Middle frontal gyrus (tissue), 1 donor: ENCODE data around the gene PLG.
"Not testable (repeated sequence)": the region's sequence is repeated elsewhere in the genome, so short reads cannot be mapped to it uniquely, and the experiment has no call there.

ENCODE experiments used
- DNase-seq: peaks from one replicate; pipeline ENCODE4 v3.0.0-alpha.2; 2015; ENCODE audit warnings: low spot score; ENCODE audit errors: extremely low spot score

PLG gene

GRCh38 chr6:160775792-160776580 lies 73.9 kb downstream of the PLG start:
- no peak for DNase-seq

GRCh38 chr6:160779095-160779494 lies 77.1 kb downstream of the PLG start:
- DNase-seq = not testable (repeated sequence)

- not testable (repeated sequence) for DNase-seq
These were observed 78.6 kb downstream of the PLG start for GRCh38 chr6:160780656-160781055.

- DNase-seq = no peak
These were observed 79.3 kb downstream of the PLG start for GRCh38 chr6:160781298-160781697.

GRCh38 chr6:160782228-160782627 lies 80.2 kb downstream of the PLG start:
- no peak for DNase-seq

GRCh38 chr6:160783741-160784140 lies 81.7 kb downstream of the PLG start:
- DNase-seq = no peak

- not testable (repeated sequence) for DNase-seq
These were observed 86.1 kb downstream of the PLG start for GRCh38 chr6:160788126-160788525.

GRCh38 chr6:160788806-160789205 lies 86.8 kb downstream of the PLG start:
- DNase-seq = no peak

GRCh38 chr6:160789263-160790027 lies 87.4 kb downstream of the PLG start:
- DNase-seq = no peak

GRCh38 chr6:160790028-160790792 lies 88.2 kb downstream of the PLG start:
- DNase-seq = no peak

- no peak for DNase-seq
These were observed 89.4 kb downstream of the PLG start for GRCh38 chr6:160791459-160791858.

GRCh38 chr6:160791981-160792418 lies 90.0 kb downstream of the PLG start:
- no peak for DNase-seq

- no peak for DNase-seq
These were observed 90.7 kb downstream of the PLG start for GRCh38 chr6:160792708-160793107.

GRCh38 chr6:160793652-160794051 lies 91.6 kb downstream of the PLG start:
- no peak for DNase-seq

- DNase-seq = no peak
These were observed 93.7 kb downstream of the PLG start for GRCh38 chr6:160795721-160796120.

- DNase-seq = no peak
These were observed 96.6 kb downstream of the PLG start for GRCh38 chr6:160798625-160799024.

GRCh38 chr6:160799801-160800506 lies 97.9 kb downstream of the PLG start:
- DNase-seq = no peak

- DNase-seq = no peak
These were observed 99.4 kb downstream of the PLG start for GRCh38 chr6:160801418-160801817.

GRCh38 chr6:160802049-160802448 lies 100.0 kb downstream of the PLG start:
- not testable (repeated sequence) for DNase-seq
